ENCODE results near the gene DRAM1.

The DRAM1 gene

DNA sequence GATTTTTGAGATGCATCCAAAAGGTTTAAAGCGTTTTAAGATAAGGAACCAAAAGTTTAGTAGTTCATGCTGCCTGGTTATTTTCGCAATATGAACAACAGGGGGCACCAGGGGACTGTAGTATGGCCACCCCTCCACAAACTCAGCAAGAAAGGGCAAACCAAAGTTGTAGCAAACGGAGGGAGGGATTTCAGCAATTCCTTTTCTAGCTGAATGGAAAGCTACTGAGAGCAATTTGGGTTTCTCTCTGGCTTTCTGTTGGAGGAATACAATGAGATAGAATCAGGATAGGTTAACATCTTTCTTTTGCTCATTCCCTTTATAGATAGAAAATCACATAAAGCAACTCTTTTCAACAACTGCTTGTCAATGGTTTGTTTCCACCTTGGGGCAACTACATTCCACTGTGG is 62.5 kb downstream of the DRAM1 start:
- no peak for TF ChIP-seq GATA2 (IDR thresholded peaks at IDR 0.05; ENCODE audit: low read depth, low read length)
- no peak for TF ChIP-seq GATA3 (IDR thresholded peaks at IDR 0.05; ENCODE audit: low read depth, low read length)

DNA sequence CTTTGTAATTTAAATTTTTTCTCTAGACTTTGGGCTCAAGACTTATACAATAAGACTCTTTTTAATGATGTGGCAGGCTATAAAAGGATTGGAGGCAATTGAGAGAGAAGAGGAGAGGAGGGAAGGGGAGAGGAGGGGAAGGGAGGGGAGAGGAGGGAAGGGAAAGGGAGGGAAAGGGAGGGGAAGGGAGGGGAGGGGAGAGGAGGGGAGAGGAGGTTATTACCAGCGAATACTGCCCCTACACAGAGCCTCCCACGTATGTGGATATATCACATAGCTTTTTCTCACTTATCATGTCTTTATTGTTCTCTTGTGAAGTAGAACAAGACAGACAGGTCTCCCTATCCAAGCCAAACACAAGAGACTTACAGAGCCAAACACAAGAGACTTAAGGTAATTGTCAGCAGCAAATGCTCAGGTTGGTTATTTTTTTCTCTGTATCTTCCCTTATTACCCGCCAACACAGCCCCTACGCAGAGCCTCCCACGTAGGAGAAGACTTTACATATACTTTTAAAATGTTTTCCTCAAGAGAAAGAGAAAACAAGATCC is 63.1 kb downstream of the DRAM1 start:
- no peak for TF ChIP-seq GATA3 (IDR thresholded peaks at IDR 0.05; ENCODE audit: low read depth, low read length)
- no peak for TF ChIP-seq GATA2 (IDR thresholded peaks at IDR 0.05; ENCODE audit: low read depth, low read length)

DNA sequence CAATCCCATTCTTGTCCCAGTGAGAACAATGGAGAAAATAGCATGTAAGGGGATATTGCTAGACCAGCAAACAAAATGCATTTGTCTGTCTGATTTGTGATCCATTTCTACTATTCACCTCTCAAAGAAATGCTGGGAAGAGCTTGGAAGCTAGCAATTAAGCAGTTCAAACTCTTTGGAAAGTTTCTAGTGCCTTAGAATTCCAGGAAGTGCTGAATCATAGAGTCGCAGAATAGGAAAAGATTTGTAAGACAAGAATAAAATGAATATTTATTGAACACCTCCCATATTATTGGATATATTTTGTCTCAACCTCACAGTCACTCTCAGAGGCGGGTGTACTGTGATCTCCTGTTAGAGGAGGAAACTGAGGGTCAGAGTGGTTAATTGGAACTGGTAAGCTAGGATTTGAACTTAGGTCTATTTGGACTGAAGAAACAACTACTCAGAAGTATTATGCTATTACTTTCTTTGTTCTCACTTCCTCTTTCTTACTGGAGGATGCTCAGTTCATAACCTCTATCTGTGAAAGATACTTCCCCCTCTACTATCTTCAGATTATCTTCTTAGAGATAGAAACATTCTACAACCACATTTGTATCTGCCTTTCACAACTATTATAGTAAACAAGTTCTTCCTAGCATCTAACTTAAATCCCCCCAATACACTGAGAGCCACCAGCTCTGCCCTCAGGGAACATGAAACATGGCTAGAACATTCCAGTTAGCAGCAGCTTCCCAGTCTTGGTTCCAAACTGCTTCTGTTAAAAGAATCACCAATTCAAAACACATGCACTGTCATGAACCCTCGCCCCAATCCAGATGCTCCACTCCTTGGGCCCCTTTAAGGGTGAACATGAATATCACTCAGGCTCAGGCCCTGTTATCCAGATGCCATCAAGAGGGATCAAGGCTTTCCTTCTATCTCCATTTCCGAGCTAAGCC is 64.2 kb downstream of the DRAM1 start:
- TF ChIP-seq GATA2 (IDR thresholded peaks at IDR 0.05; ENCODE audit: low read depth, low read length) = no peak
- TF ChIP-seq GATA3 (IDR thresholded peaks at IDR 0.05; ENCODE audit: low read depth, low read length) = no peak

DNA sequence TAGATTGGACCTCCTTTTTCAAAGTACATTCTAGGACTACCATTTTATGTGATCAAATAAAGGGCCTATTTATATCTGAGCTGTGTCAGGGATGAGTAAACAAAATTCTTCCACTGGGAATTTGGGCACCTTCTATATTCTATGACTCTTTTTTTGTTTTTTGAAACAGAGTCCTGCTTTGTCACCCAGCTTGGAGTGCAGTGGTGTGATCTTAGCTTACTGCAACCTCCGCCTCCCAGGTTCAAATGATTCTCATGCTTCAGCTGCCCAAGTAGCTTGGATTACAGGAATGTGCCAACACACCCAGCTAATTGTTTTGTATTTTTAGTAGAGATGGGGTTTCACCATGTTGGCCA is 64.8 kb downstream of the DRAM1 start:
- TF ChIP-seq GATA3 (IDR thresholded peaks at IDR 0.05; ENCODE audit: low read depth, low read length) (no peak), GATA2 (IDR thresholded peaks at IDR 0.05; ENCODE audit: low read depth, low read length) (no peak)

DNA sequence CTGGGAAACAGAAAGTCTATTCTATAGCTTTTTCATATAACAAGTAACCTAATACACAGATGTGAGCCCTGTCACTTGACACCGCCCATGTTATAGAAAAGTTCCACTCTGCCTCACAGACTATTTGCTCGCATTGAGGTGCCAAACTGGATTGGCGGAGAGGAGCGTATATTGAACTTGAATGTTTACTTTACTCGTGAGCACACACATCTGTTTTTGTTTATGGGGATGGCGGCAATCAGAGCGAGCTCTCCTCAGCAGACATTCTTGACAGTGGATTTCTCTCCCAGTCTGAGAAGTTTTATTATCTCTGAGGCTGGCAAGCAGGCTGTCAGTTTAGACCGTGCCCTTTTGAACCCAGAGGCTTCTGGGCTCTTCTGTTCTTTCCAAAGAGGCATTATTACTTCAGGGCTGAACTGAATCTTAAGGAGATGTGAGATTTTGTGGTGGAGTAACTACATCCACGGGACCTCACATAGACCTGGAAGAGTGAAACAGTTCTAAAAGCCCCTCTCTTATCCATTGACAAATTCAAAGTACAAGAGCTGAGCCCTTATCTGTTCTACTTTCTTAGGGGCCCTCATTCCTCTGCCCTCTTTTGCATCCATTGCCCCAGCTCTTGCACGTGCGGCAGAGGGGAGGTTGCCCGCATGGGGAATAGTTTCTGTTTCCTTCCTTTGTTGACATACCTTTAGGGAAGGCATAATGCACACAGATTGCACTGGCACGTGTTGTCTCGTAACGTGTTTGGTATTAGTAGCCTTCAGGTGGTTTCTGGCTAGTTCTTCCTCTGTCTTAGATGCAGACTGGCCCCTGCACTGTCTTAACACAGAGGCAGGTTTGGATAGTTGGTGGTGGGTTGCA is 68.2 kb downstream of the DRAM1 start:
- TF ChIP-seq GATA3 (IDR thresholded peaks at IDR 0.05; ENCODE audit: low read depth, low read length) = no peak
- TF ChIP-seq GATA2 (IDR thresholded peaks at IDR 0.05; ENCODE audit: low read depth, low read length) = no peak

DNA sequence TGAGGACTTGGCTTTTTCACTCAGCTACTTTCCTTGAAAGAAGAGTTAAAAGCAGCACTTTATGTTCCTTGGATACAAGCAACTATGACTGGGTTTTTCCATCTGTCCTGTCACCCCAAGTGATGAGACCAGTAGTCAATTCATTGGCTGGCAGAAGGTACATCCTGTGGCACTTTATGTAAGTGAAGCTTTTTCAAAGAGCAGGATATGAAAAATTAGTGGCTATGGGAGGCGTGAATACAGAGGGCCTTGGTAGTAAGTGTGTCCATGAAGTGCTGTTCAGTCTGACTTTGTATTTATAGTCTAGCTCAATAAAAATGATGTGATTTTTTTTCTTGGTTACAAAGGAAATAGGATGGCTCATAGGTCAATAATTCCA is 68.8 kb downstream of the DRAM1 start:
- TF ChIP-seq GATA2 (IDR thresholded peaks at IDR 0.05; ENCODE audit: low read depth, low read length) (no peak), GATA3 (IDR thresholded peaks at IDR 0.05; ENCODE audit: low read depth, low read length) (no peak)

DNA sequence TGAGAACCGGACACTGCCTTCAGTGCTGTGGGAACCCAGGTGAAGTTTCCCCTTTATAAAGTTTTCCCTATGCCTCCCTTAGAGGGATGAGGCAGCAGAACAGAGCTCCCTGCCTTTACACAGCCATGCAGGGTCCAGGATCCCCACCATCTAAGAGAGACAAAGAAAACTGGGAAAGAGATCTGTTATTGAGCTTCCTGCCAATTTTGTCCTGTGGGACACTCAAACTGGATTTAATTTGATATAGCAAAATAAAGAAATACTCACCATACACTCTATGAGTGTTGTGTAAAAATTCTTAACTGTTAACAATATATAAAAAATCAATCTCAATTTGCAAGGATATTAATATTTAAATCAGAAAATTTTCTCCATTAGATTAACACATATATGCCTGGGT is 69.9 kb downstream of the DRAM1 start:
- TF ChIP-seq GATA2 (IDR thresholded peaks at IDR 0.05; ENCODE audit: low read depth, low read length) (no peak), GATA3 (IDR thresholded peaks at IDR 0.05; ENCODE audit: low read depth, low read length) (no peak)

DNA sequence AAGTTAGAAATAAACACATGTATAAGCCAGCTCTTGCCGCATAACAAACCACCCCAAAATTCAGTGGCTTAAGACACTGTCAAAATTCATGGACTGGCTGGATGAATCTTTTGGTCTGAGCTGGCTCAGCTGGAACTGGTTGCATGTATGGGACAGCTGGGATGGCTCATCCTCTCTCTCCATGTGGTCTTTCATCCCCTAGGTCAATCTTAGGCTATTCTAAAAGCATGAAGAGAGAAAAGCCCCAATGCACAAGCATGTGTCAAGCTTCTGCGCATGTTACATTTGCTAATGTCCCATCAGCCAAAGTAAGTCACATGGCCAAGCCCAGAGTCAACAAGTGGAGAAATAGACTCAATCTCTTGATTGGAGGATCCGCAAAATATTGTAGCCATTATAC is 71.0 kb downstream of the DRAM1 start:
- TF ChIP-seq GATA3 (IDR thresholded peaks at IDR 0.05; ENCODE audit: low read depth, low read length) (no peak), GATA2 (IDR thresholded peaks at IDR 0.05; ENCODE audit: low read depth, low read length) (no peak)

DNA sequence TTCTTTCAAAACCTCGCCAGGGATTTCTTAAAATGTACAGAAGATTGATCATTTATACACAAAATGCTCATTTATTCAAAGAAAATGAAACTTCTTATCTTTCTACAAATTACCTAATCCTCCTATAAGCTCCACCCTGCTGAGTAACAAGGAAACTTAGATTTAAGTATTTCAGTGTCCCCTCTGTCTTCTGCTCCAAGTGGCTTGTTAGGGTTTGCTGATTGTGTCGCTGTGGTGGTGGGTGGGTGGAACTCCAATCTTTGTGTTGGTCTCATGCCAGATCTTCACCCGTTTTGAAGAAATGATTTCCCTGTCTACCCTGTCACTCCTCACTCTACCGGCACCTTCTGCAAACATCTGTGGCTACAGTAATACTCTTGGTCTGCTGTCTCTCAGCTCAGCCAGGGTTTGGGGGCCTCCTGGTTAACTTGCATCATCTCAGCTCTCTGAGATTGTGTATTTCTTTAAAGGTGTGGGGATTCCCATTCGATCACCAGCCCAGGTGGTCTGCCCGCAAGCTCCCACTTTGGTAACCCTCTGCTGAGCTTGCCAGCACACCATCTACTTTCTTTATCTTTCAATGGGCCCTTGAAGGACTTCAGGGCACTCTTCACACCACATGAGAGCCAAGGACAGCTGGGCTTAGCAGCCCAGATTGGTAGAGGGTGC is 73.8 kb downstream of the DRAM1 start:
- no peak for TF ChIP-seq GATA3 (IDR thresholded peaks at IDR 0.05; ENCODE audit: low read depth, low read length)
- no peak for TF ChIP-seq GATA2 (IDR thresholded peaks at IDR 0.05; ENCODE audit: low read depth, low read length)

DNA sequence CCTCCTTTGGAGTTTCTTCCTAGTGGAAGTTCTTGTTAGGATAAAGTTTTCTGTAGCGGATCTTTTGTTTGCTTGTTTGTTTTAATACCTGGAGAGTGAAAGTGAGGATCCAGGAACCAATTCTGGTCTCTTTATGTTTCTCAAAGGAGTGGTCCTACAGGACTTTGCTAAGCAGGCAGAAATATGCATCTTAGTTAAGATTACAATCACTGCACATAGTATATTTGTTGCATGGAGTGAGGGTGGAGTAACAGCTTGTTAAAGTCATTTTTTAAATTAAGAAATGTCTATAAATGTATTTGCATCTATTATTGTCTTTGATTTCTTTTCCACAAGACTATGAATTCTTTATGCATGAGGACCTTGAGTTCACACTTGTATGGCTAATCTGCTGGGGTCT is 76.7 kb downstream of the DRAM1 start:
- TF ChIP-seq GATA3 (IDR thresholded peaks at IDR 0.05; ENCODE audit: low read depth, low read length) (no peak), GATA2 (IDR thresholded peaks at IDR 0.05; ENCODE audit: low read depth, low read length) (no peak)

DNA sequence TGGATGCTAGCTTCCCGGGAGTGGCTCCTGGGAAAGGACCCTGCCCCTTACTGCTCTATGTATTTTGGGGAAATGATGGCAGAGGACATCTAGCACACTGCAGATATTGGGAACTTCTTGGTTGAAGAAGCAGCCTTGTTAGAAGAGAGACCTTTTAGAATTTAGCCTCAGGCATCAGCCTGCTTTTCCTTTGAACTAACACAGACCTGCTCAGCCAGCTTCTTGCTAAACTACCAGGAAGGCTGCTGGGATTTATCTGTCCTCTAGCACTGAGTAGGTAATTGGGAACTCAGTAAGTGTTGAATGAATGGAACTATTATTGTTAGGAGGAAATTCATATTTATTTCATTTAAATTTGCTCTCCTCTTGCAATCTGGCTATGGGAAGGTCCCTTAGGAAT is 77.3 kb downstream of the DRAM1 start:
- TF ChIP-seq GATA3 (IDR thresholded peaks at IDR 0.05; ENCODE audit: low read depth, low read length) (no peak), GATA2 (IDR thresholded peaks at IDR 0.05; ENCODE audit: low read depth, low read length) (no peak)

DNA sequence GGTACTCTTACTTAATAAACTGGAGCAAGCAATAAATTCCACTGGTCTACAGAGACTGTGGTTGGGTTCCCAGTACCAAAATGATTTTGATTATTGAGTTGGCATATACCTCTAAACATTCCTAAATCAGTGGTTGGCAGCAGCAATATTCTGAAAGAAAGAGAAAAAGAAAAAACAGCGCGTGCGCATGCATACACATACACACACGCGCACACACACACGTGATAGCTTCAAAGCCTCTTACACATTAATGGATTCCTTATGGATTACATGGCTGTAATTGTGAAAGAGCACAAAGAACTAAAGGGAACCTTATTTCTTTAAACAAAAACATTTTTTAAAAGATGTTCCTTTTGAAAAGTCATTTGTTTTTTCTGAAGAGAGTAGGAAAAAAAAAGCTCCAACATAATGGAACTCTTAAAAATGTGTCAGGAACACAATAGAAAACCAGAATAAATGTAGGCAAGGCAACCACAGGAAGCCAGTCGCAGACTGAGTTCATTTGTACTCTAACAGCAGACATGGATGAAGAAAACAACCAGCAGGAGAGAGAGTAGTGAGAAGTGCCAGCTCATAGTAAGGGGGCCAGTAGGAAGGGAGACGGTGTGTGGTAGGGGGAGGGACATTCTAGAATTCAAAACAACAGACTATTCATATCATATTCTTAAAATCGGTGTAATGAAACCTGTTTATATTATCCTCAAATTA is 80.0 kb downstream of the DRAM1 start:
- TF ChIP-seq GATA2 (IDR thresholded peaks at IDR 0.05; ENCODE audit: low read depth, low read length) (no peak), GATA3 (IDR thresholded peaks at IDR 0.05; ENCODE audit: low read depth, low read length) (no peak)

DNA sequence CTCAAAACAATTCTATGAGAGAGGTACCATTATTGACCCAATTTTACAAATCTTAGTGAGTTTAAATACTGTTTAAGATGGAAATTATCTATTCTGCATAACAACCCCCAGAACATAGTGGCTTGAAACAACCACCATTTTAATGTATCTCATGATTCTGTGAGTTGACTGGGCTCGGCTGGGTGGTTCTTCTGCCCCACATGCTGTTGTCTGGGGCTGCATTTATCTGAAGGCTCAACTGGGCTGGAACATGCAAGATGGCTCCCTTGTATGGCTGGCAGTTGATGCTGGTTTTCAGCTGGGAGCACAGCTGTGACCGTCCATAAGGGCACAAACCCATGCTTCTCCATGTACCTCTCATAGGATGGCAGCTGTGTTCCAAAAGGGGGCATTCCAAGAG is 82.2 kb downstream of the DRAM1 start:
- no peak for TF ChIP-seq GATA3 (IDR thresholded peaks at IDR 0.05; ENCODE audit: low read depth, low read length)

Measured in SH-SY5Y (cell line).